ENCODE data around the gene CDCA8.

The CDCA8 gene

GRCh38 chr1:37692078-37692833 is at the start of gene CDCA8:
Gene CDCA8 (plus strand): TSS chr1:37692516. CDS start chr1:37692691, 175 bp downstream.
- DNase-seq (ENCODE audit: low spot score), result peak; percentile 96

- DNase-seq (ENCODE audit: low spot score), result no peak
These were observed 45.0 kb upstream of the CDCA8 start for GRCh38 chr1:37647281-37647680.

- no peak for DNase-seq (ENCODE audit: low spot score)
These were observed 42.1 kb upstream of the CDCA8 start for GRCh38 chr1:37650173-37650572.

GRCh38 chr1:37650721-37651120 is 41.6 kb upstream of the CDCA8 start:
- DNase-seq (ENCODE audit: low spot score), result no peak

- DNase-seq (ENCODE audit: low spot score), result no peak
These were observed 40.5 kb upstream of the CDCA8 start for GRCh38 chr1:37651803-37652202.

- DNase-seq (ENCODE audit: low spot score), result no peak
These were observed 39.3 kb upstream of the CDCA8 start for GRCh38 chr1:37652976-37653375.

- DNase-seq (ENCODE audit: low spot score), result no peak
These were observed 38.4 kb upstream of the CDCA8 start for GRCh38 chr1:37653906-37654305.

- no peak for DNase-seq (ENCODE audit: low spot score)
These were observed 37.0 kb upstream of the CDCA8 start for GRCh38 chr1:37655274-37655673.

- DNase-seq (ENCODE audit: low spot score), result no peak
These were observed 36.3 kb upstream of the CDCA8 start for GRCh38 chr1:37656026-37656425.

GRCh38 chr1:37656881-37657280 is 35.4 kb upstream of the CDCA8 start:
- DNase-seq (ENCODE audit: low spot score), result no peak

- no peak for DNase-seq (ENCODE audit: low spot score)
These were observed 34.5 kb upstream of the CDCA8 start for GRCh38 chr1:37657620-37658412.

GRCh38 chr1:37658486-37658885 is 33.8 kb upstream of the CDCA8 start:
- DNase-seq (ENCODE audit: low spot score), result no peak

GRCh38 chr1:37660664-37661063 is 31.7 kb upstream of the CDCA8 start:
- DNase-seq (ENCODE audit: low spot score), result no peak

- DNase-seq (ENCODE audit: low spot score), result no peak
These were observed 30.9 kb upstream of the CDCA8 start for GRCh38 chr1:37661401-37661800.

GRCh38 chr1:37662031-37662755 is 30.1 kb upstream of the CDCA8 start:
- no peak for DNase-seq (ENCODE audit: low spot score)

GRCh38 chr1:37663426-37664000 is 28.8 kb upstream of the CDCA8 start:
- peak; percentile 26 for DNase-seq (ENCODE audit: low spot score)

GRCh38 chr1:37666241-37666867 is 26.0 kb upstream of the CDCA8 start:
- DNase-seq (ENCODE audit: low spot score), result no peak

GRCh38 chr1:37667023-37667671 is 25.2 kb upstream of the CDCA8 start:
- DNase-seq (ENCODE audit: low spot score), result peak; percentile 26

- DNase-seq (ENCODE audit: low spot score), result no peak
These were observed 22.2 kb upstream of the CDCA8 start for GRCh38 chr1:37670133-37670532.

GRCh38 chr1:37671261-37671660 is 21.1 kb upstream of the CDCA8 start:
- no peak for DNase-seq (ENCODE audit: low spot score)

GRCh38 chr1:37672136-37672870 is 20.0 kb upstream of the CDCA8 start:
- peak; percentile 14 for DNase-seq (ENCODE audit: low spot score)
